Erythroblast (primary cell): Measurements from ENCODE around the gene SLC25A45.

ENCODE experiments used
- GATA1 ChIP-seq: IDR thresholded peaks from 2 replicates; pipeline ENCODE4 v1.6.1; 2011; ENCODE audit warnings: low read depth, mild to moderate bottlenecking, control low read depth, low read length, moderate library complexity
- POLR2A ChIP-seq: IDR thresholded peaks from 2 replicates; pipeline ENCODE4 v1.6.1; 2011; ENCODE audit warnings: mild to moderate bottlenecking, low read length

GRCh38 chr11:65415499-65416340 is 33.3 kb upstream of the SLC25A45 start:
- no peak for TF ChIP-seq POLR2A
- no peak for TF ChIP-seq GATA1
